Esophagus squamous epithelium (tissue), 4 donors: ENCODE measurements around the gene C2.

ENCODE experiments used
- CTCF ChIP-seq, 6 experiments: fragments of 450-650 bp in 4 of 6; fragments of 200-600 bp in 2 of 6; sonication (generic) in 2 of 6; IDR thresholded peaks; one replicate each; pipeline ENCODE4 v1.5.1; 2016 to 2019; ENCODE audit warnings: antibody characterized with exemption in 6 of 6, mild to moderate bottlenecking in 4 of 6, moderate library complexity in 4 of 6
- POLR2A ChIP-seq, 4 donors: fragments of 450-650 bp; IDR thresholded peaks; one replicate each; pipeline ENCODE4 v1.6.1; 2017; ENCODE audit warnings: antibody characterized with exemption in 4 of 4, mild to moderate bottlenecking in 4 of 4, moderate library complexity in 3 of 4

- TF ChIP-seq CTCF (IDR thresholded peaks at IDR 0.05), result no peak
- TF ChIP-seq POLR2A (IDR thresholded peaks at IDR 0.05), result no peak
Observed at GRCh38 chr6:31949926-31950548, 22.5 kb downstream of the C2 start.
